GM10847 (cell line): ENCODE measurements around the gene GLIS2.

Source experiments
- POLR2A ChIP-seq: IDR thresholded peaks from 2 replicates; pipeline ENCODE4 v1.6.1; 2011; ENCODE audit not compliant: insufficient read length; ENCODE audit errors: extremely low read depth

Gene GLIS2

GRCh38 chr16:4350365-4350786 is 34.5 kb downstream of the GLIS2 start:
- TF ChIP-seq POLR2A: no peak

- TF ChIP-seq POLR2A: peak; percentile 88
Measured at GRCh38 chr16:4350787-4351659, 35.2 kb downstream of the GLIS2 start, which contains the start of gene PAM16. PAM16 (minus strand) TSS chr16:4351321; CDS start chr16:4351234, 87 bp downstream.

- TF ChIP-seq POLR2A: no peak
Measured at GRCh38 chr16:4351880-4352279, 36.0 kb downstream of the GLIS2 start.

DNA sequence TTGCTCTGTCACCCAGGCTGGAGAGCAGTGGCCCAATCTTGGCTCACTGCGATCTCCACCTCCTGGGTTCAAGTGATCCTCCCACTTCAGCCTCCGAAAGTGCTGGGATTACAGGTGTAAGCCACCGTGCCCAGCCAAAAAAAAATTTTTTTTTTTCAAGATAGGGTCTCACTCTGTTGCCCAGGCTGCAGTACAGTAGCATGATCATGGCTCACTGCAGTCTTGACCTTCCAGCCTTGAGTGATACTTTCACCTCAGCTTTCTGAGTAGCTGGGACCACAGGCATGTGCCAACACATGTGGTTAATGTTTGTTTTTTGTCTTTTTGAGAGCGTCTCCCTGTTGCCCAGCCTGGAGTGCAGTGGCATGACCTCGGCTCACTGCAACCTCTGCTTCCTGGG is 37.0 kb downstream of the GLIS2 start:
- no peak for TF ChIP-seq POLR2A

DNA sequence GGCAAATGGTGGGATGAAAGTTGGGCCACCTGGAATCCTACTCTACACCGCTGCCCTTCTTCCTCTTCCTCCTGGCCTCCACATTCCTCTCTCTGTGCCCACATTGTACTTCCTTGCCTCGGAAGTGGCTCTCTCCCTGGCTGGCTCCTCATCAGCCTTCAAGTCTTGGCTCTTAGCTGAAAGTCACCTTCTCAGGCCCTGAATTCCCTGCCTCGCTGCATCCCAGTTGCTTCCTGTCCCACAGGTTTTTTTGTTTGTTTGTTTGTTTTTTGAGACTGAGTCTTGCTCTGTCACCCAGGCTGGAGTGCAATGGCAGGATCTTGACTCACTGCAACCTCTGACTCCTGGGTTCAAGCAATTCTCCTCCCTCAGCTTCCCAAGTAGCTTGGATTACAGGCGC is 37.8 kb downstream of the GLIS2 start:
- TF ChIP-seq POLR2A: no peak

- no peak for TF ChIP-seq POLR2A
Measured at GRCh38 chr16:4354512-4355409, 38.9 kb downstream of the GLIS2 start.

DNA sequence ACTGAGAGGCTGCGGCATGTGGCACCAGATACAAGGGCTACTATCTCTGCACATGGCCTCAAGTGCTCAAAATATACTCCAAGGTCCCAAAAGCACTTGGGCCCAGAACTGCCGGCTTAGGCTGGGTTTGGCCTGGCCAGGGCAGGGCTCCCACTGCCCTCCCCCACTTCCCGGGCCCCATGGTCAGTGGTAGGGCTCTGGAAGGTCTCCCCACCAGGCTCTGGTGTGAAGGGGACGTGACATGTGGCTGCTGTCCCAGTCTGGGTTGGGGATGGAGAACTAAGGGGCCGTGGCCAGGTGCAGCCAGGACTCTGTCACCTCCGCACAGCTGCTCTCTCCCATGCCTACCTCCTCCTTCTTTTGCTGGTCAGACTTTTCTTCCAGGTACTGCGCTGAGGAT is 41.0 kb downstream of the GLIS2 start:
- no peak for TF ChIP-seq POLR2A

- TF ChIP-seq POLR2A: no peak
Measured at GRCh38 chr16:4358236-4358635, 42.4 kb downstream of the GLIS2 start.

DNA sequence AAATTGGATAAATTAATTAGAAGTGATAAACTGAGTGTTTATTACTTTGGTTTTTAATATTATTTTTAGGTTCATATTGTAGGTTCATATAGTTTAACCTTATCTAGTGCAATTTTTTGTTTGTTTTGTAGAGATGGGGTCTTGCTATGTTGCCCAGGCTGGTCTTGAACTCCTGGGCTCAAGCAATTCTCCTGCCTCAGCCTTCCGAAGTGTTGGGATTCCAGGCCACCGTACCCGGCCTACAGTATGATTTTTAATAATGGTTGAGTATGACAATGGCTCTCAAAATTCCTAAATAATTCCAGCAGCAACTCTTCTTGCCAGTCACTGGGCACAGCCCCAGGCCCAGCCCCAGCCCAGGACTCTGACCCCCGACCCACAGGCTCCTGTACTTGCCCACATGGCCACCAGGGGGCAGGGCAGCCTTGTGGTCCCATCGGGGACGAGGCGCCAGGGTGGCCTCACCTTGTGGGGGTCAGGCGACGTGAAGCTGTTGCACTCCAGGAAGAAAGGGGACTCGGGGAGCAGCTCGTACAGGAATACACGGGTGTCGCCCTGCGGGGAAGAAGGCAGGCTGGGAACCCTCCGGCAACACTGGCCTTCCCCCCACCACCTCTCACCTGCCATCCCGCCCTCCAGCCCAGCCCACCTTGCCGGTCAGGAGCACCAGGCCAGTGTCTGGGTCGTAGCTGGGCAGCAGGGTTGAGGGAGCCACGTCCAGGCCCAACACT is 43.1 kb downstream of the GLIS2 start:
- TF ChIP-seq POLR2A: no peak

DNA sequence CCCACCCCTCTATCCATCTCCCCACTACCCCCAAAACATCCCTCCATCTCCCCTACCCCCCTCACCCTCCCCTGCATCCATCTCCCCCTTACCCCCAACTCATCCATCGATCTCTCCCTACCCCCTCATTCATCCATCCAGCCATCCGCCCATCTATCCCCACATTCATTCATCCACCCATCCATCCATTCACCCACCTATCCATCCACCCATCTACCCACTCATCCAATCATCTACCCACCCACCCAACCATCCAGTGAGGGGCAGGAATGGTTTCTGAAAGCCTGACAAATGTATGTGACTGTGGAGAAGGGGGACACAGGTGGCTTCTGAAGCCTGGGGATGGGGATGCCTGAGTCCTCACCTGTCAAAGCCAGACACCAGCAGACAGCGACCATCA is 44.0 kb downstream of the GLIS2 start:
- TF ChIP-seq POLR2A: no peak

DNA sequence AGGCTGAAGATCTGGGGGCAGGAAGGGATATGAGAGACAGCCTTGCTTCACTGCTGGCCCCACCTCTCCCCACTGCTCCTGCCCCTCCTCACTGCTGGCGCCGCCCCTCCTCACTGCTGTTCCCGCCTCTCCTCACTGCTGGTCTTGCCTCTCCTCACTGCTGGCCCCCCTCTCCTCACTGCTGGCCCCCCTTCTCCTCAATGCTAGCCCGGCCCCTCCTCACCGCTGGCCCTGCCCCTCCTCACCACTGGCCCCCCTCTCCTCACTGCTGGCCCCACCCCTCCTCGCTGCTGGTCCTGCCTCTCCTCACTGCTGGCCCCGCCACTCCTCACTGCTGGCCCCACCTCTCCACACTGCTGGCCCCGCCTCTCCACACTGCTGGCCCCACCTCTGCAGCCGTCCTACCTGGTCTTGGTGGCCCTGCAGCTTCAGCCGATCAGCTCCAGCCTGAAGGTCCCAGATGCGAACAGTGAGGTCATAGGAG is 44.7 kb downstream of the GLIS2 start:
- TF ChIP-seq POLR2A: no peak

GRCh38 chr16:4361033-4361943 is 45.4 kb downstream of the GLIS2 start:
- no peak for TF ChIP-seq POLR2A

GRCh38 chr16:4361944-4362311 is 46.1 kb downstream of the GLIS2 start:
- TF ChIP-seq POLR2A: no peak

DNA sequence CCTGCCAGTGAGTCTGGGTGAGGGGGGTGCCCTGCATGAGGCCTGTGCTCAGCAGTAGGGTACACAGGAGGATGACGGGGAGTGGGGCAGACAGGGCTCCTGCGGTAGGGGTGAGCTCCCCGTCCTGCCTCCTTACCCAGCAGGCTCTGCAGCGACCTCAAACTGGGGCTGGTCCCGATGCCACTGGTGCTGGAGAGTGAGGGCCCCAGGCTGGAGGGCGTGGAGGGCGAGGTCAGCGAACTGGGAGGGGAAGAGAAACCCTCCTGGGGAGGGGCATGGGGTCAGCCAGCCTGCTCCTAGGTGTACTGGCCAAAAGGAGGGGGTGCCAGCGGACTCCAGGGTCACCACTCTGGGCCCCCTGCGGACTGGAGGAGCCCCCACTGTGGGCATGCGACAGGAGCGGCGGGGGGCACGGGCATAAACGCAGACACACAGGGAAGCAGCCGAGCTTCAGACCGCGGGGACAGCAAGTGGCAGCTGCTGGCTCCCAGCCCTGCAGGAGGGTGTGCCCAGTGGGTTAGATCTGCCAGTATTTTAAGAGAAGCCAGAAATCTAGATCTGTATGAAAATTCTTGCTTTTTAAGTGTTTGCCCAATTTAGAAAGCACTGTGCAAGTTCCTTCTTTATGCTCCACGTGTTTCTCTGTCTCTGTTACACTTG is 46.7 kb downstream of the GLIS2 start:
- no peak for TF ChIP-seq POLR2A
